HepG2 (cell line): ENCODE measurements around the gene VPS18. TPM values are rescaled to one million over a fixed set of nuclear protein-coding genes. Genes with fewer than 3 reads are reported as not detected.
A peak's percentile ranks its signal among the peaks of the same experiment; 100 is the strongest.

Experiments
- ATAC-seq: fragments of 200-7000 bp; cut with Tn5 transposase; 3 replicates; pipeline ENCODE4 v1.9.1; 2020; ENCODE audit warnings: mild to moderate bottlenecking, moderate library complexity
- BruUV-seq: library from RNA; stranded (reverse); fragments of 400-500 nt; replicated peaks from 2 replicates; lab custom pipeline; 2021; lab: Mats Ljungman, UMichigan
- CTCF ChIA-PET: fragments of 300-600 bp; formaldehyde crosslinking; extraction: SDS; loops from one replicate; lab custom pipeline; 2021; ENCODE audit warnings: low total read pairs, inconsistent platforms, low intra/inter-chr PET ratio; lab: Yijun Ruan, JAX
- POLR2A ChIA-PET: fragments of 350-600 bp; sonication (Branson Sonifier 250); formaldehyde crosslinking; loops from one replicate; lab custom pipeline; 2020; ENCODE audit warnings: antibody characterized with exemption, inconsistent platforms; lab: Yijun Ruan, JAX
- DNase-seq: peaks from one replicate; pipeline ENCODE4 v3.0.0-alpha.2; 2015; ENCODE audit warnings: low spot score
- FAIRE-seq: peaks from 3 replicates; lab custom pipeline; 2011; peaks lifted over from hg19 to GRCh38; lab: Jason Lieb, UNC
- H2AFZ ChIP-seq: one replicate; pipeline ENCODE4 v1.6.1; 2011; ENCODE audit warnings: low read length, inconsistent platforms
- H3K27ac ChIP-seq: fragments of 300-600 bp; 3 replicates; pipeline ENCODE4 v1.8.0; 2011; ENCODE audit warnings: mixed run types, mild to moderate bottlenecking, mixed read lengths, low read length, inconsistent platforms; ENCODE audit not compliant: insufficient read depth; ENCODE audit errors: extremely low read length
- H3K27me3 ChIP-seq, 2 experiments: fragments of 200-600 bp in 1 of 2; 2 replicates in 1 of 2; 3 replicates in 1 of 2; pipeline versions ENCODE4 v1.6.0 to v1.8.0; 2011; ENCODE audit warnings: low read length in 2 of 2, mild to moderate bottlenecking in 2 of 2, moderate library complexity in 2 of 2, inconsistent platforms in 1 of 2; ENCODE audit not compliant: insufficient read depth in 2 of 2, control insufficient read depth in 1 of 2
- H3K36me3 ChIP-seq, 2 experiments: fragments of 200-600 bp in 1 of 2; replicated peaks in 1 of 2; 2 replicates in 1 of 2; 3 replicates in 1 of 2; pipeline versions ENCODE4 v1.5.1 to v1.8.0; 2011; ENCODE audit warnings: low read length in 2 of 2, inconsistent platforms in 1 of 2; ENCODE audit not compliant: insufficient read depth in 2 of 2, control insufficient read depth in 1 of 2
- H3K4me1 ChIP-seq: 2 replicates; pipeline ENCODE4 v1.5.1; 2012; ENCODE audit warnings: low read length, inconsistent platforms; ENCODE audit not compliant: insufficient read depth
- H3K4me2 ChIP-seq: 2 replicates; pipeline ENCODE4 v1.6.0; 2011; ENCODE audit warnings: low read depth, low read length, inconsistent platforms
- H3K4me3 ChIP-seq, 3 experiments: fragments of 200-600 bp in 1 of 3; sonication (generic), shearing (Covaris generic) in 1 of 3; replicated peaks in 1 of 3; 2 replicates each; pipeline ENCODE4 v1.5.1; 2011 to 2016; ENCODE audit warnings: low read length in 3 of 3, inconsistent platforms in 2 of 3, low read depth in 2 of 3, mild to moderate bottlenecking in 2 of 3, control low read depth in 1 of 3, mixed read lengths in 1 of 3; ENCODE audit not compliant: insufficient read depth in 1 of 3
- H3K79me2 ChIP-seq: one replicate; pipeline ENCODE4 v1.6.1; 2011; ENCODE audit warnings: low read length, inconsistent platforms; ENCODE audit not compliant: insufficient read depth
- H3K9ac ChIP-seq: 2 replicates; pipeline ENCODE4 v1.6.0; 2011; ENCODE audit warnings: mild to moderate bottlenecking, low read depth, low read length, inconsistent platforms; ENCODE audit not compliant: insufficient read depth
- H3K9me3 ChIP-seq: 2 replicates; pipeline ENCODE4 v1.5.1; 2012; ENCODE audit warnings: mild to moderate bottlenecking, low read length
- H4K20me1 ChIP-seq: 2 replicates; pipeline ENCODE4 v1.6.0; 2011; ENCODE audit warnings: inconsistent platforms, mild to moderate bottlenecking, low read length, moderate library complexity; ENCODE audit not compliant: insufficient read depth
- JUND ChIP-seq: sonication (generic); formaldehyde crosslinking; IDR thresholded peaks from 2 replicates; pipeline ENCODE4 v1.8.0; 2022; ENCODE audit warnings: mild to moderate bottlenecking, missing genetic modification reagents
- RFXANK ChIP-seq: IDR thresholded peaks from 2 replicates; pipeline ENCODE4 v1.6.1; 2016
- SMYD3 ChIP-seq: sonication (generic); formaldehyde crosslinking; IDR thresholded peaks from 2 replicates; pipeline ENCODE4 v1.8.1; 2023; ENCODE audit warnings: mild to moderate bottlenecking, missing genetic modification reagents
- TCF7L2 ChIP-seq: IDR thresholded peaks from 2 replicates; pipeline ENCODE4 v1.6.1; 2011; ENCODE audit warnings: mild to moderate bottlenecking, low read depth, low read length, moderate library complexity
- ZNF430 ChIP-seq: sonication (generic); formaldehyde crosslinking; IDR thresholded peaks from 2 replicates; pipeline ENCODE4 v1.9.0; 2021; ENCODE audit warnings: mild to moderate bottlenecking, missing genetic modification reagents
- ZNF550 ChIP-seq: sonication (generic); formaldehyde crosslinking; IDR thresholded peaks from 2 replicates; pipeline ENCODE4 v1.4.0; 2020; ENCODE audit warnings: mild to moderate bottlenecking, missing genetic modification reagents, borderline replicate concordance
- ZNF792 ChIP-seq: IDR thresholded peaks from 2 replicates; pipeline ENCODE4 v1.6.1; 2016
- WGBS: methylation state at CpG from one replicate; pipeline ENCODE4 v1.1.6; 2017; ENCODE audit warnings: low lambda C conversion rate; 5-methylcytosine and 5-hydroxymethylcytosine counted together
- in situ Hi-C: cut with HindIII; loops from 2 replicates; pipeline ENCODE4 v1.10.0; 2017; ENCODE audit warnings: low pct_unique_long_range_greater_than_20kb; ENCODE audit not compliant: extremely low pct_ligation_motif_present
- intact Hi-C: fragments of 100-400 bp; cut with micrococcal nuclease; formaldehyde crosslinking; loops from one replicate; pipeline ENCODE4 v1.10.0; 2022; ENCODE audit not compliant: unreplicated experiment
- polyA plus RNA-seq, 8 experiments: library from polyadenylated mRNA; depleted of rRNA in 3 of 8; stranded (reverse) in 7 of 8; unstranded in 1 of 8; fragments of >200 nt; fragmentation: Illumina TruSeq in 4 of 8; extraction: Trizol in 4 of 8; gene quantifications; 2 replicates each; pipeline versions ENCODE4 v1.2.1 to v1.2.3, GENCODE V29; 2011 to 2016; ENCODE audit warnings: low read depth in 4 of 8, missing spikeins in 1 of 8, mixed read lengths in 1 of 8; ENCODE audit not compliant: insufficient read depth in 1 of 8
- total RNA-seq, 5 experiments: library from RNA; depleted of rRNA; stranded (reverse); fragments of >200 nt; fragmentation: Illumina TruSeq; extraction: Trizol; gene quantifications; 2 replicates each; pipeline ENCODE4 v1.2.3, GENCODE V29; 2016; ENCODE audit warnings: low read depth in 1 of 5
- TF ChIP-seq, protein P1 (sequence below): sonication (generic); formaldehyde crosslinking; IDR thresholded peaks from 2 replicates; pipeline ENCODE4 v1.4.0; 2020; ENCODE audit warnings: mild to moderate bottlenecking, missing genetic modification reagents, borderline replicate concordance
- TF ChIP-seq, protein P2 (sequence below): sonication (generic); formaldehyde crosslinking; IDR thresholded peaks from 2 replicates; pipeline ENCODE4 v1.4.0; 2020; ENCODE audit warnings: missing genetic modification reagents
- TF ChIP-seq, protein P3 (sequence below): sonication (generic); formaldehyde crosslinking; conservative IDR thresholded peaks from 2 replicates; pipeline ENCODE4 v1.8.0; 2022; ENCODE audit warnings: missing genetic modification reagents

VPS18 gene
- total and polyA plus RNA-seq, 2 of the 13 experiments (the other 11 are each of a cell fraction or from before 2014, with no cell fraction given) = 5.8 to 17.0 TPM

DNA sequence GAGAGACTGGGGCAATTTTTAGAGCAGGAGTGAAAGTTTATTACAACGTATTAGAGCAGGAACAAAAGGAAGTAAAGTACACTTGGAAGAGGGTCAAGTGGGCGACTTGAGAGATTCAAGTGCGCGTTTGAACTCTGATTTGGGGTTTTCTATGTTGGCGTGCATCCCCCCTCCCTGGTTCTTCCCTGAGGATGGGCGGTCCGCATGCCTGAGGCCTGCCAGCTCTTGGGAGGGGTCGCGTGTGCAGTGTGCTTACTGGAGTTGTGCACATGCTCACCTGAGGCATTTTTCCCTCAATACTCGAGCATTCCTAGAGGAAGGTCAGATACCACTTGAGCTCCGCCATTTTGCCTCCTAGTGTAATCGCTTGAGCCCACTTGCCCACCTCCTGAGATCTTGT is 48.6 kb downstream of the VPS18 start:
- H3K27me3 ChIP-seq = peaks cover 0 to 42% of the 10 kb centered on the region in 2 experiments; a peak in 3 of 5 replicates
- TF ChIP-seq ZNF550 (CRISPR knock-in tag) (no peak), SMYD3 (no peak), ZNF430 (CRISPR knock-in tag) (no peak)
- TF ChIP-seq, all 625 proteins: peak for 0
- WGBS = 58% methylated on average over 7 of the region's 12 CpGs
- peak overlapping the region; percentile 99 for H3K4me2 ChIP-seq
- ChIA-PET POLR2A (no interaction called here), CTCF (no interaction called here)
- H3K9ac ChIP-seq = no peak overlapping the region
- no peaks in the 10 kb centered on the region for H3K9me3 ChIP-seq
- intact Hi-C loops = loop anchor here (5.0 kb wide), 1 partner anchor 36 kb away; no protein-coding TSS in a partner anchor
- ATAC-seq (no peak), DNase-seq (no peak), FAIRE-seq (no peak)
- BruUV-seq = no TSS peak
- H3K4me1 ChIP-seq = peaks cover 46% of the 10 kb centered on the region
- H3K4me3 ChIP-seq = 0 out of 6 replicates have a peak overlapping the region, but pooled peaks of 1 of the 3 experiments have one; percentile 78
- in situ Hi-C loops = no loop called here
- H3K79me2 ChIP-seq = no peaks in the 10 kb centered on the region
- no peak overlapping the region for H3K27ac ChIP-seq
- H3K36me3 ChIP-seq = no peaks in the 10 kb centered on the region
- H4K20me1 ChIP-seq = no peaks in the 10 kb centered on the region
- no peak overlapping the region for H2AFZ ChIP-seq

DNA sequence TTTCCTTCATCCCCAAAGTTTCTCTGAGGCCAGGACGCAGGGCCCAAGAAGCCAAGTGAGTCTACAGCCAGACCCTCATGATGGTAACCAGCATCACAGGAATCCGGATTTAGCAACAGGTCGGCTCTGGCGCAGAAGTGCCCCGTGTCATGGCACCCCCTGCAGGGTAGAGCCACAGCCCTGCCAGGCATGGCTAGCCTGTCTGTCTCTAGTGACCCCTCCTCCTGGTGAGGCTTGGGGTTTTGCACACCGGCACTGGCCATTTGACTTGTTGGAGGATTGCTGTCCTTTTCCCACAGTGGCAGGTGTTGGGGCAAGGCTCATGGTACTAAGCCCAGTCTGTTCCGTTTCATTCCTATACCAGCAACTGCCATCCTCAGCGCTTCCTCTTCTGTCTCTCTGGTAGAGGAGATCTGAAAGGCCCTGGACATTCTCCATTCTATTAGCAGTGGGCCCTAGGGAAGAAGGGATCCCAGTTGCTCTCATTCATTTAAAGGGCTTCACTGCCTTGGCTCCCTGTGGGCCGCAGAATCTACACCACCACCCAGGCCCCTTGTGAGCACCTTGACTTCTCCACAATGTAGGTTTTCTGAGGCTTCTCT is 49.6 kb downstream of the VPS18 start:
- in situ Hi-C loops (no loop called here), intact Hi-C loops (loop anchor here (5.0 kb wide), 1 partner anchor 37 kb away; no protein-coding TSS in a partner anchor)
- H4K20me1 ChIP-seq = no peaks in the 10 kb centered on the region
- CTCF ChIA-PET = no interaction called here
- POLR2A ChIA-PET = no interaction called here
- no peak overlapping the region for H2AFZ ChIP-seq
- H3K36me3 ChIP-seq = no peaks in the 10 kb centered on the region
- H3K9me3 ChIP-seq = no peaks in the 10 kb centered on the region
- no peak overlapping the region for H3K4me2 ChIP-seq
- peaks cover 46% of the 10 kb centered on the region for H3K4me1 ChIP-seq
- peaks cover 0 to 45% of the 10 kb centered on the region in 2 experiments; a peak in 3 of 5 replicates for H3K27me3 ChIP-seq
- no peak overlapping the region for H3K9ac ChIP-seq
- 54% methylated on average over 9 of the region's 9 CpGs for WGBS
- no peak for DNase-seq
- BruUV-seq = no TSS peak
- ATAC-seq = no peak
- no peak overlapping the region for H3K27ac ChIP-seq
- FAIRE-seq = no peak
- no peaks in the 10 kb centered on the region for H3K79me2 ChIP-seq
- H3K4me3 ChIP-seq = no peak overlapping the region
- TF ChIP-seq JUND = no peak
- TF ChIP-seq RFXANK = no peak
- TF ChIP-seq TCF7L2 = no peak
- TF ChIP-seq, protein P1, sequence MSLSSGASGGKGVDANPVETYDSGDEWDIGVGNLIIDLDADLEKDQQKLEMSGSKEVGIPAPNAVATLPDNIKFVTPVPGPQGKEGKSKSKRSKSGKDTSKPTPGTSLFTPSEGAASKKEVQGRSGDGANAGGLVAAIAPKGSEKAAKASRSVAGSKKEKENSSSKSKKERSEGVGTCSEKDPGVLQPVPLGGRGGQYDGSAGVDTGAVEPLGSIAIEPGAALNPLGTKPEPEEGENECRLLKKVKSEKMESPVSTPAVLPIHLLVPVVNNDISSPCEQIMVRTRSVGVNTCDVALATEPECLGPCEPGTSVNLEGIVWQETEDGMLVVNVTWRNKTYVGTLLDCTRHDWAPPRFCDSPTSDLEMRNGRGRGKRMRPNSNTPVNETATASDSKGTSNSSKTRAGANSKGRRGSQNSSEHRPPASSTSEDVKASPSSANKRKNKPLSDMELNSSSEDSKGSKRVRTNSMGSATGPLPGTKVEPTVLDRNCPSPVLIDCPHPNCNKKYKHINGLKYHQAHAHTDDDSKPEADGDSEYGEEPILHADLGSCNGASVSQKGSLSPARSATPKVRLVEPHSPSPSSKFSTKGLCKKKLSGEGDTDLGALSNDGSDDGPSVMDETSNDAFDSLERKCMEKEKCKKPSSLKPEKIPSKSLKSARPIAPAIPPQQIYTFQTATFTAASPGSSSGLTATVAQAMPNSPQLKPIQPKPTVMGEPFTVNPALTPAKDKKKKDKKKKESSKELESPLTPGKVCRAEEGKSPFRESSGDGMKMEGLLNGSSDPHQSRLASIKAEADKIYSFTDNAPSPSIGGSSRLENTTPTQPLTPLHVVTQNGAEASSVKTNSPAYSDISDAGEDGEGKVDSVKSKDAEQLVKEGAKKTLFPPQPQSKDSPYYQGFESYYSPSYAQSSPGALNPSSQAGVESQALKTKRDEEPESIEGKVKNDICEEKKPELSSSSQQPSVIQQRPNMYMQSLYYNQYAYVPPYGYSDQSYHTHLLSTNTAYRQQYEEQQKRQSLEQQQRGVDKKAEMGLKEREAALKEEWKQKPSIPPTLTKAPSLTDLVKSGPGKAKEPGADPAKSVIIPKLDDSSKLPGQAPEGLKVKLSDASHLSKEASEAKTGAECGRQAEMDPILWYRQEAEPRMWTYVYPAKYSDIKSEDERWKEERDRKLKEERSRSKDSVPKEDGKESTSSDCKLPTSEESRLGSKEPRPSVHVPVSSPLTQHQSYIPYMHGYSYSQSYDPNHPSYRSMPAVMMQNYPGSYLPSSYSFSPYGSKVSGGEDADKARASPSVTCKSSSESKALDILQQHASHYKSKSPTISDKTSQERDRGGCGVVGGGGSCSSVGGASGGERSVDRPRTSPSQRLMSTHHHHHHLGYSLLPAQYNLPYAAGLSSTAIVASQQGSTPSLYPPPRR (CRISPR knock-in tag) = no peak
- no peak for TF ChIP-seq ZNF792 (CRISPR knock-in tag)
- TF ChIP-seq, protein P2, sequence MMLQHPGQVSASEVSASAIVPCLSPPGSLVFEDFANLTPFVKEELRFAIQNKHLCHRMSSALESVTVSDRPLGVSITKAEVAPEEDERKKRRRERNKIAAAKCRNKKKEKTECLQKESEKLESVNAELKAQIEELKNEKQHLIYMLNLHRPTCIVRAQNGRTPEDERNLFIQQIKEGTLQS (CRISPR knock-in tag) = no peak
- TF ChIP-seq, protein P3, sequence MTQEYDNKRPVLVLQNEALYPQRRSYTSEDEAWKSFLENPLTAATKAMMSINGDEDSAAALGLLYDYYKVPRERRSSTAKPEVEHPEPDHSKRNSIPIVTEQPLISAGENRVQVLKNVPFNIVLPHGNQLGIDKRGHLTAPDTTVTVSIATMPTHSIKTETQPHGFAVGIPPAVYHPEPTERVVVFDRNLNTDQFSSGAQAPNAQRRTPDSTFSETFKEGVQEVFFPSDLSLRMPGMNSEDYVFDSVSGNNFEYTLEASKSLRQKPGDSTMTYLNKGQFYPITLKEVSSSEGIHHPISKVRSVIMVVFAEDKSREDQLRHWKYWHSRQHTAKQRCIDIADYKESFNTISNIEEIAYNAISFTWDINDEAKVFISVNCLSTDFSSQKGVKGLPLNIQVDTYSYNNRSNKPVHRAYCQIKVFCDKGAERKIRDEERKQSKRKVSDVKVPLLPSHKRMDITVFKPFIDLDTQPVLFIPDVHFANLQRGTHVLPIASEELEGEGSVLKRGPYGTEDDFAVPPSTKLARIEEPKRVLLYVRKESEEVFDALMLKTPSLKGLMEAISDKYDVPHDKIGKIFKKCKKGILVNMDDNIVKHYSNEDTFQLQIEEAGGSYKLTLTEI = no peak
